Measurements from ENCODE around the gene ULBP2.
"Not testable (repeated sequence)": the region's sequence is repeated elsewhere in the genome, so short reads cannot be mapped to it uniquely, and the experiment has no call there.

Gene ULBP2

DNA sequence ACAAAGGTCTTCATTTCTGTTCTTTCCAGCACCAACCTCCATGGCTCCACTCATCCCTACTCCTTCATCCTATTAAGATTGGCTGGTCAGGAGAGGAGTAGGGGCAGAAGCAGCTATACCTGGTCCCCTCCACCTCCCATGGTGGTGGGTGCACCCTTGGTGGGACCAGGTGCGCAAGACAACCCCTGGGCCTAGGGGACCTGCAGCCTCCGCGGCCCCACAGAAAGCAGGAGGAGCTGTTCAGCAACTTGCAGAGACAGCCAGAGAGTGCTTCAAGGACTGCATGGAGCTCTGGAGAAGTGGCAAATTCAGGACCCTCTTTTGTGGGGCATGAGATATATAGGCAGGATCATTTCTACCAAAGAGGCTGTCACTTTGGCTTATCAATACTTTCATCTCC is 9.8 kb downstream of the ULBP2 start:
- DNase-seq (ENCODE audit: low read depth in 2 of 2), result no peak

DNA sequence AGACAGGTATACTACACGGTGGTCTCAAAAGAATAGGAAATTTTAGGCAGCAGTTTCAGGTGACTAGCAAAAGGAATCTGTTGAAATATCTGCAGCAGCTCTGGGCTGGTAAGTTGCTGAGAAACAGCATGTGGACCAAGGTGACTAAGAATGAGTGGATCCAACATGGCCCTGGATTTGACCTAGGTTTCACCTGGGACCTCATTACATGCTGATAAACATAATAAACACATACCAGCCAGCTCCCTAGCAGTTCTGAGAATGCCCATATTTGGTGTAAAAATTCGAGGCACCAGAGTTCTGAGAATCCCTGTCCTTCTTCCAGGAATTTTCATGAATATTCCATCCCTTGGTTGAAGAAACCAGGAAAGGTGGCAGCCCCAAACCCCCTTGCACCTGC is 11.6 kb downstream of the ULBP2 start:
- DNase-seq (ENCODE audit: low read depth in 2 of 2), result not testable (repeated sequence)

DNA sequence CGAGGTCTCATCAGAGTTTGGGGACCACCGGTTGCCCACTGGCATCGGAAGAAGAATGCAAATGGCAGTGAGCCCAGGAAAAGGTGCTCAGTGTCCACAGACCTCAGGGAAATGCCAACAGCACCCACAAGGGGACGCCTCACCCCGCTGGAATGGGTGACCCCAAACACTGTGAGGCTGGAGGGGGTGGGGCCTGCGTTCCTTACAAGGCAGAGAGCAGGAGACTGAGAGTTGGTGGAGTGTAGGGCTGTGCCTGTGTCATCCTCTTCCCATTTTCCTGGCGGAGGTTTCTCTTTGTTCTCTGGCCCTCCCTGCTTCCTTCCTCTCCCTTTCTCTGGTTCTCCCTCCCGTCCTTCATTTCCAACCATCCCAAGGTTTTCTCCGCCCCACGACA is 12.1 kb downstream of the ULBP2 start:
- DNase-seq (ENCODE audit: low read depth in 2 of 2), result not testable (repeated sequence)

DNA sequence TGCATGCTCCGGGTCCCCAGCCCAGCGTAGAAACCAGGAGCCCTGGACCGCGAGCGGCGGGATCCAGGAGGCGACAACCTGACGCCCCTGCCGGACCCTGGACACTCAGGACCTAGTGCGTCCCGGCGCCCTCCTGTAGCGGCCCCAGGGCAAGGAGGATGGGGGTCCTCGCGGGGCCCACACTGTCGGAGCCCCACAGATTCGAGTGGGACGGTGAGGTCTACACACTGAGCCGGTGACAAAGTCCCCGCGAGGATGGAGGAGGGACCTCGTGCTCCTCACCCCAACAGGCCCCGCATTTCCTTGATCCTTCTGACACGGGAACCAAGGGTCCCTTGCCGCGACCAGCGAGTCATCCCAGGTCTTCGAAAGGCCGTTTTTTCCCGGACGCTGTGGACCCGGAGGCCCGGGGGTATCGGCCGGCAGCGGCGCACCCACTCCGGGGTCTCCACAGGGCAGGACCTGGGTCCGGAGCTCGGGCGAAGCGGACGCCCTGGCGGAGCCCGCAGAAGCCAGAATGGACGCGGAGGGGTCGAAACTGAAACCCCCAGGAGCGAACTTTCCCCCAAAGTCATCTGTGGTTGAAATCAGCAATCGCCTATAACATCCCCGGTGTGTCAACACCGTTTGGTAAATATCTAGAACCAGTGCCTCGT is 12.6 kb downstream of the ULBP2 start:
- not testable (repeated sequence) for DNase-seq (ENCODE audit: low read depth in 2 of 2)

DNA sequence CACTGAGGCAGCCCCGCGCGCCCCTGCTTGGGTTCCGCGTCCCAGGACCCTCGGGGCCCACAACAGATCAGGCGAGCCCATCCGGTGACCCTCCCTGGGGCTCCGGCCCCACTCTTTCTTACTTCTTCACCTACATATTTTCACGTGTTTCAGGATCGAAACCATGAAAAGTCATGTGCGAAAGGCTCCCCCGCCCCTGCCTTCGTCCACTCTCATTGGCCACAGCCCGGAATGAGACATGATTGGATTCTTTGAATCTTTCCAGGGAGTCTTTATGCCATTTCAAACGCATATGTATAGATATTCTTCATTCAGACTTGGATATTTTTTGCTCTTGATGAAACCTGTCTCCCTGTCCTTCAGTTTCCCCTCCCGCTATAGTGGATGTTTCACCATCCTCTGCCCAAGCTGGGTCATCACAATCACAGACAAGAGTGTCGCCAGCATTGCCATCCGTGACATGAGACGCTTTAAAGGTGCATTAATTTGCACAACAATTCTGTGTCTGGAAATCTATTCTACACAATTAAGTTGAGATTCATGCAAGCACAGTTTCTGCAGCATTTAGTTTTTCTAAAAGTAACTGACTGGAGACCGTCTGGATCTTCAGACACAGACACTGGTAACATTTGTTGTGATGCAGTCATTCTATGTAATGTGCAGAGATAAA is 13.3 kb downstream of the ULBP2 start:
- DNase-seq (ENCODE audit: low read depth in 2 of 2), result not testable (repeated sequence)

DNA sequence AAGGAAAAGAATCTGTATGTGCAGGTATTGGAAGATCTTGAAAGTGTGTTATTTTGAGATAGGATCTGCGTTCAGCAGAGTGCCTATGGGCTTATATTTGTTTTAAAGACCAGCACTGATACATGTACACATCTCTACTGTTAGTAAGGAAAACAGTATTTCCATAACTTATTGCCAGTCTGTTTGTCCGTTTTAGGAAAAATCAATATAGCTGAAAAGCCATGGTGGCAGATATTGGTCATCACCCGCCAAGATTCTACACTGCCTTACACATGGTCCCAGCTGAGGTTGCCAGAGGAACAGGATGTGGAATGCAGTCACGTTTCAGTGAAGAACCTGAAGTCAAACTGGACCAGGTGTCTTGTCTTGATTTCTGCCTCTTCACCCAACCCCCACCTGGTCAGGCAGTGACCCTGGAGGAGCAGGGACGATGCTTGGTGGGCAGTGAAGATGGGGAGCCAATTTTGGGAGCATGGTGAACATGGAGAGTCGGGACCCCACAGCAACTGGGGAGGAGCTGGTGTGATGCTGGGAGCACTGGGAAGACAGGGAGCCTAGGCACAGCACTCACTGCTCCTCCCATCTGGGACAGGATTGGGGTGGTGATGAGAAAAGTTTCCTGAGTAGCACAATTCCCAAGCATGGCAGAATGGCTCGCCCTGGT is 14.0 kb downstream of the ULBP2 start:
- DNase-seq (ENCODE audit: low read depth in 2 of 2), result not testable (repeated sequence)

DNA sequence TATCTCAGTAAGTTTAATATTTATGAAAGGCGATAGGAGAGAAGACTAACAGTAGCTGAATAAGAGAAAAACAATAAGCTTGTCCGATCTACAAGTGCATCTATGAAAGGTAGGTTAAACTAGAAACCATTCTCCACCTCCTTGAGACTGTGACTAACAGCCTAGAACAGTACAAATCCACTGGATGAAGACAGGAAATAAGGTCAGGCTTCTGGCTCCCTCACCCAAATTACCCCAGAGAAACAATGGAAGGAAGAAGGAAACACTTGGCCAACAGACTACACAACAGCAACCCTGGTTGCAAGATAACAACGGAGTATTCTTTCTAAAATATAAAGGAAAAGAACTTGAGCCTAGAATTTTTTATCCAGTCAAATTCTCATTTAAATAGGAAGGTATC is 16.3 kb downstream of the ULBP2 start:
- not testable (repeated sequence) for DNase-seq (ENCODE audit: low read depth in 2 of 2)

DNA sequence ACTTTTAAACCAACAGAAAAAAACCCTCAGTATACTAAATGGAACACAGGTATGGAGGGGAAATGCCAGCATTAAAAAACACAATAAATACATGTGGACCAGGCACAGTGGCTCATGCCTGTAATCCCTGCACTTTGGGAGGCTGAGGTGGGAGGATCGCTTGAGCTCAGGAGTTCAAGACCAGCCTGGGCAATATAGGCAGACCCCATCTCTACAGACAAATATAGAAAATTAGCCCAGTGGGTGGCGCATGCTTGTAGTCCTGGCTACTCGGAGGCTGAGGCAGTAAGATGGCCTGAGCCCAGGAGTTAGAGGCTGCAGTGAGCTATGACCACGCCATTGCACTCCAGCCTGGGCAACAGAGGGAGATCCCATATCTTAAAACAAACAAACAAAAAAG is 18.0 kb downstream of the ULBP2 start:
- not testable (repeated sequence) for DNase-seq (ENCODE audit: low read depth in 2 of 2)

DNA sequence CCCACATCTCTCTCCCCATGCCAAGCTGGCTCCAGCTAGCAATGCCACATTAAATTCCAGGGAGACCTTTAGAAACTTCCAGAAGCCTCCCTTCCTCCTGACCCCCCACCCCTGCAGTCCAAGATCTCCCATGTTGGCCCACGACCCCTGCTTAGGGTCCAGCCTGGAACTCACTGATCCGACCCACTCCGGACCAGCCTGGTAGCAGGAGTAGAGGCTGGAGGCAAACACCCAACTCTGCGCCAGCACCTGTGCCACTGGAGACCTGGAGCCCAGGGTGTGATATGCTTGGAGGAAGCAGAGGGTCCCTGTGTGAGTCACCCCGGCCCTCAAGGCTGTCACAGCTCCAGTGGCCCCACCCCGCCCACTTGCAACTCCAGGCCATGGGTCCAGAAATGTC is 18.7 kb downstream of the ULBP2 start:
- no peak for DNase-seq (ENCODE audit: low read depth in 2 of 2)

DNA sequence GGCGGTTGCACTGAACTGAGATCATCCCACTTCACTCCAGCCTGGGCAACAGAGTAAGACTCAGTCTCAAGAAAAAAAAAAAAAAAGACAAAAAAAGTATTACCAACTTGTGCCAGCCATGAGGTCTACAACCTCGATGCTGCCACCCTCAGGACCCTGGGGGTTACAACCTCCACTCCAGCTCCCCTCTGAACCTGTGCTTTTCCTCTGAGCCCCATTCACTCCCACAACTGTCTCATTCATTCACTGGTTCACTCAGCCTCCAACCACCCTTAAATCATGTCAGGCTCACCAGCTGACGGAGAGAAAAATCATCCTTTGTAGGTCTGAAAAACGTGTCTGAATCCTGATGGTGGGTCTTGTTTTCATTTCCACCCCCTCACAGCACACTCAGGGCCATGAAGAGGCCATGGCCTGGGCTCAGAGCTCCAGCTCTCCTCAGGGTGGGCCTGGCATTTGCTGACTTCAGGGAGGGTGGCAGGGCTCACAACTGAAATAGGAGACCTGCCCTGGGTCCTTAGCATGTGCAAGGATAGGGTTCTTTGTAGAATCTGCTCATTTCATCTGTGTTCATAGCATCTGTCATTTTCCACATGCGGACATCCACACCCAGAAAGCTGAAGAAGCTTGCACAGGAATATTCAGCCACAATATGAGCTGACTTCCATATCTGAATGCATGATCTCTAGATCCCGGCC is 20.1 kb downstream of the ULBP2 start:
- no peak for DNase-seq (ENCODE audit: low read depth in 2 of 2)

DNA sequence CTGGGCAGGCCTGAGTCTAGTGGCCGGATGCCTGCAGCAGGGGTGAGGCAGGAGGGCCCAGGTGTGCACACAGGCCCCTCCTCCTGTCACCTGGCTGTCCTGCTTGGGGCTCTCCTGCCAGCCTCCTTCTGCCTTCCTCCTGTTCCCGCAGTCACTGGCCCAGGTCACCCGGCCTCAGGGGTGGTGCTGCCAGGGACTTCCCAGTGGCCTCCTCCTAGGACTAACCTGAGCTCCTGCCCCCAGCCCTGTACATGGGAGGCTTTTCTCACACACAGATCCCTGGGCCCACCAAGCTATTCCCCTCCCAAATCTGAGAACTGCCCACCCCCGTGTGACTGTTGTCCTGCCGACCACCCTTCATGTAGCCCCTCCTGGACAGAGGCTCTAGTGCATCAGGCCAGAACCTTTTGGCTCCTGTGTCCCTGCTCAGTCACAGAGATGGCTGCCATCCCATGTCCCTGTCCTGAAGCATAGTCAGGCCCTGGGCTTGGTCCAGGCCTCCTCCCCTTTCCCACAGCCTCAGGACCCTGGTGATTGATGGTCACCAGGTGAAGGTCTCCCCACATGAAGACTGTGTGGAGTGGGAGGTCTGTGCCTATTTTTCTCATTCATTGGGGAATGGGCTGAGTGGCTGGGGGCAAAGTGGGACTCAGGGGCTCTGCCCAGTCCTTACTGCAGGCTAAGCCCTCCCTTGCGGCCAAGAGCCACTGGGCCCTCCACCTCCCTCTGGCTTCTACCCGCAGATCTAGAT is 20.8 kb downstream of the ULBP2 start:
- DNase-seq (ENCODE audit: low read depth in 2 of 2), result no peak

DNA sequence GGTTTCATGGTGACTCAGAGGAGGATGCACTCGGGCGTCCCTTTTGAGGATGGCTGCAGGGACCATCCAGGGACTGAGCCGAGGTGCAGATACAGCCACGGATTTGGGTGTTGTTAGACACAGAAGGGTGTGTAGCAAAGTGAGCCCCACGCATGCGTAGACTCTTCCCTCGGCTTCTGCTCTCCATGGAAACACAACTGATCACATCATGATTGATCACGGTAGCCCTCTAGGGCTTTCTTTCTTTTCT is 21.3 kb downstream of the ULBP2 start:
- peak; percentile 26 to 28 for DNase-seq (ENCODE audit: low read depth in 2 of 2)

DNA sequence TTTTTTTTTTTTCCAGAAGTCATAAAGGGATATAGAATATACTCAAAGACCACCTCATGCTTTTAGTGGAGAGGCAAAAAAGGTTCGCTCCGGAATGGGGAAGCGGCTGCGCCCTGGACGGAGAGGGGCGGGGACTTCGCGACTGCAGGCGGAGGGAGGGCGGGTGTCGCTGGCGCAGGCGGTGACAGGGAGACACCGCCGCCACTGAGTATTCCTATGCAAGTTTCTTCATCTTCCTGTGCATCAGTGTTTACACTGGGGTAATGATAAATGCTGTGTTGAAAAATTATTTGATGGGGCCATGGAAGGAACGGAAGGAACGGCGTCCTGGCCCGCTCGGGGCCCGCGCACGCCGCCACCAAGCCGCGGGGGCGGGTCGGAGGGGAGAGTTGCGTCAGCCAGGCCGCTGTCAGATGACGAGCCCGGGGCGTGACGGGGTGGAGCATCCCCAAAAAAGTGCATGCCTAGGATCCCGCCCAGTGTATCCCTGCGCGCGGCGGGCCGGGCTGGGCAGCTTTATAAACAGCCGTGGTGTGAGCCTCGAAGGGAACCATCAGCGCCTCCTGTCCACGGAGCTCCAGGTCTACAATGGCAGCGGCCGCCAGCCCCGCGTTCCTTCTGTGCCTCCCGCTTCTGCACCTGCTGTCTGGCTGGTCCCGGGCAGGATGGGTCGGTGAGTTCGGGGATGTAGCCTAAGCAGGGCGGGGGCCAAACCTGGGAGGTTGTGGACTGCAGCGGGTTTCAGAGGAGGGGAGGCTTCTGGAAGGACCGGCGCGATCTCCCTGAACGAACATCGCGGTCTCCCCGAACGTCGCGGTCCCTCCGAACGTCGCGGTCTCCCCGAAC is 21.9 kb downstream of the ULBP2 start, which contains the start of gene ULBP1:
Gene ULBP1, plus strand, starts transcription at position 482 of the 846 bp plus-strand sequence. Its CDS starts 107 bp downstream, at position 589.
- DNase-seq (ENCODE audit: low read depth in 2 of 2), result peak; percentile 83 to 86

DNA sequence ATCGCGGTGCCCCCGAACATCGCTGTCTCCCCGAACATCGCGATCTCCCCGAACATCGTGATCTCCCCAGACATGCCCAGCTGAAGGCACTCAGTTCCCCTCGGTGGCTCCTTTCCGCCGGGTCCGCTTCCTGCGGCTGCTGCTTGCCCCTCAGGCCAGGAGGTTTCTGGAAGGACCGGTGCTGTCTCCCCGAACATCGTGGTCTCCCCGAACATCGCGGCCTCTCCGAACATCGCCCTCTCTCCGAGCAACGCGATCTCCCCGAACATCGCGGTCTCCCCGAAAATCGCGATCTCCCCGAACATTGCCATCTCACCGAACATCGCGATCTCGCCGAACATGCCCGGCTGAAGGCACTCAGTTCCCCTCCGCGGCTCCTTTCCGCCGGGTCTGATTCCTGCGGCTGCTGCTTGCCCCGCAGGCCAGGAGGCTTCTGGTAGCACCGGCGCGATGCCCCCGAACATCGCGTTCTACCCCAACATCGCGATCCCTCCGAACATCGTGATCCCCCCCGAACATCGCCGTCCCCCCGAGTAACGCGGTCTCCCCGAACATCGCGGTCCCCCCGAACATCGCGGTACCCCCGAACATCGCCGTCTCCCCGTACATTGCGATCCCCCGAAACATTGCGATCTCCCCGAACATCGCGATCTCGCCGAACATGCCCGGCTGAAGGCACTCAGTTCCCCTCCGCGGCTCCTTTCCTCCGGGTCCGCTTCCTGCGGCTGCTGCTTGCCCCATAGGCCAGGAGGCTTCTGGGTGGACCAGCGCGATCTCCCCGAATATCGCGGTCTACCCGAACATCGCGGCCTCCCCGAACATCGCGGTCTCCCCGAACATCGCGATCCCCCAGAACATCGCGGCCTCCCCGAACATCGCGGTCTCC is 22.7 kb downstream of the ULBP2 start:
- no peak for DNase-seq (ENCODE audit: low read depth in 2 of 2)

DNA sequence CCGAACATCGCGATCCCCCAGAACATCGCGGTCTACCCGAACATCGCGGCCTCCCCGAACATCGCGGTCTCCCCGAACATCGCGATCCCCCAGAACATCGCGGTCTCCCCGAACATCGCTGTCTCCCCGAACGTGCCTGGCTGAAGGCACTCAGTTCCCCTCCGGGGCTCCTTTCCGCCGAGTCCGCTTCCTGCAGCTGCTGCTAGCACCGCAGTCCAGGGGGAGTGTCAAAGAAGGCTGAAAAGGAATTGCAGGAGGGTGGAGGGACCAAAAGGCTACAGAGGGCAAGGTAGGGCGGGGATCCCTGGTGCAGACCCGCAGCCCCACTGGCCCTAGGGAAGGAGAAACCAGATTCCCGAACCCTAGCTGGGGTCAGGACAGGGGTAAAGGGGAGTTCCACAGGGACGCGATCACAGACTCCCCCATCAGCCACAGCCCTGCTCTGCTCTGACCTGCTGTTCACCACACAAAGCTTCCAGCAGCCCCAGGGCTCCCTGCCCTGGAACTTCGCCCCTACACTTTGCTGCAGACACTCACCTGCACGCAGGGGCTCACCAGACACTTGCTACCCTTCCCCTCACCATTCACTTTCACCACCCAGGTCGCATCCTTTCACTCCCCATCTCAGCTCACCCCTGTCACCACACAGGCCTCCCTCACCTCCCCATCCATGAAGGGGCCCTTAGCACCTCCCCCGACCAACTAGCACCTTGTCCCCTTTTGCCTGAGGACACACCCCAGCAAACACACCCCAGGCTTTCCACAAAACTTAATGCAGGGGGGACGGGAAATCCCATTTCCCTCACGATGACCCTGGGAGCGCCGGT is 23.6 kb downstream of the ULBP2 start:
- no peak for DNase-seq (ENCODE audit: low read depth in 2 of 2)

DNA sequence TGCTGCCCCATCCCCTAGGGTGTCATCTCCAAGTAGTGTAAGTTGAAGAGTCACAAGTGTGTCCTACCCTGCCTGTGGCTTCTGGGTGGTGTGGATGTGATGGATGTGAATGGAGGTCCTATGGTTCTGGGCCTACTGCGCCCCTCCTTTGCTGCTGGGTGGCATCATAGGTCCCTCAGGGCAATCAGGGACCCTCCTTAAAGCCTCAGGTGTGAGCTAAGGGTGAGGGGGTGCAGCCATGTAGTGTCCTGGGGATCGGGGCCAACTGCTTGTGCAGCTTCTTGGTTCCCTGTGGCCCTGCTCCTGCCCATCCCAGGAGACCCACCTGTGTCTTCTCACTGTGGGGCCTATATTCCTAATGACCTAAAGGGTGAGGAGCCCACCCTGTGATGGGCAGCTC is 24.5 kb downstream of the ULBP2 start:
- DNase-seq (ENCODE audit: low read depth in 2 of 2), result not testable (repeated sequence)

DNA sequence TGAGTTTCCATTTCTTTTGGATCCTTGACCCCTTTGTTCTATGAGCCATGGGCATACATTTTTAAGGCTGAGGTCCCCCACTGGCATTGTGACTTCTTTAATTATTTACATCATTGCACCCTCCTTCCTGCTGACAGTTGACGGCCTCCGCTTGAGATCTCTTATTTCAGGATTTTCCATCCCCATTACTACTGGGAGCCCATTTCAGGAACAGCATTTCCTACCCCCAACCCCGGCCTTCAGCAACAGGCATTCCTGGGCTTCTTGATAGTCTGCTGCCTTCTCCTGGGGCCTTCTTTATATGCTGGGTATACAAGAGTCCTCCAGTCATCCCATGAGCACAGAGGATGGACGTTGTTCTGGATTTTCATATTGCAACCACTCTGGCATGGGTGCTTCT is 25.8 kb downstream of the ULBP2 start:
- no peak for DNase-seq (ENCODE audit: low read depth in 2 of 2)

DNA sequence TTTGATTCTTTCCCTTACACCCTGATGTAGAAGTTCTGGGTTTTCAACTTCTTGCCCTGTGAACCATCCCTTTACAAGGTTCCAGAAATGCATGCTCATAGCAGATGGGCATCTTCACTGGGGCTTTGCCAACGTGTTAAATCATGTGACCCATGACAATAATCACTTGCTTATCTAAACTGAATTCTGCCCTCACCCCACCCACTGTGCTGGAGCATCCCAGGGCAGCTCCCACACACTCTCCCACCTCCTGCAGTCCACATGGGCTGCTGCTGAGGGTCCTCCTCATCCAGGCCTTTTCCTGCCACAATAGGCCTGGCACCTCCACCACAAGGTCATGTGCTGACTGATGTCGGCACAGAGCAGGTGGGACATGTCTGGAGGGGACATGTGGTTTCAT is 26.2 kb downstream of the ULBP2 start:
- DNase-seq (ENCODE audit: low read depth in 2 of 2), result not testable (repeated sequence)

DNA sequence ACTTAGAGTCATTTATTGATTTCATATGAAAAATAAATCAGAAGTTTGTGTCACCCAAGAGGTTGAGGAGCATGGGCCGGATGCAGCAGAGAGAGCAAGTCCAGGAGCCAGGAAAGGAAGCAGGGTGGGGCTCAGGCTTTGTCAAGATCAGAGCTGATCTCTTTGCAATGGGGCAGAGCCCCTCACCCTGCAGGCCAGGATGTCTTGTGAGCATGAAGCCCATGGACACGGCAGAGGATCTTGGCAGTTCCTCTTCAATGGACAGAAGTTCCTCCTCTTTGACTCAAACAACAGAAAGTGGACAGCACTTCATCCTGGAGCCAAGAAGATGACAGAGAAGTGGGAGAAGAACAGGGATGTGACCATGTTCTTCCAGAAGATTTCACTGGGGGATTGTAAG is 27.1 kb downstream of the ULBP2 start:
- DNase-seq (ENCODE audit: low read depth in 2 of 2), result not testable (repeated sequence)

Data from fibroblast of skin of left biceps (primary cell).